Right cardiac atrium (tissue), 5 donors: ENCODE measurements around the gene ATP1A1. TPM values are rescaled to one million over a fixed set of nuclear protein-coding genes. Genes with fewer than 3 reads are reported as not detected.

Experiments used
- ATAC-seq, 2 donors: fragments of 200-7000 bp; cut with Tn5 transposase; one replicate each; pipeline versions ENCODE4 v1.8.0 to v1.9.1; 2020; ENCODE audit warnings: moderate library complexity in 2 of 2, mild to moderate bottlenecking in 1 of 2
- DNase-seq, 3 donors: peaks; one replicate each; pipeline ENCODE4 v3.0.0-alpha.2; 2020
- H3K27ac ChIP-seq: one replicate; pipeline ENCODE4 v1.5.1; 2013; ENCODE audit warnings: mild to moderate bottlenecking, low read length, control low read depth, moderate library complexity
- H3K27me3 ChIP-seq: one replicate; pipeline ENCODE4 v1.6.1; 2013; ENCODE audit not compliant: control insufficient read depth, insufficient read depth
- H3K4me1 ChIP-seq: one replicate; pipeline ENCODE4 v1.6.1; 2013; ENCODE audit warnings: low read length; ENCODE audit not compliant: control insufficient read depth, insufficient read depth
- H3K4me3 ChIP-seq: one replicate; pipeline ENCODE4 v1.5.1; 2013; ENCODE audit warnings: low read length, control low read depth
- H3K9me3 ChIP-seq: one replicate; pipeline ENCODE4 v1.6.1; 2013; ENCODE audit warnings: low read length; ENCODE audit not compliant: control insufficient read depth
- WGBS: extraction: QIAGEN DNeasy Blood & Tissue Kit; methylation state at CpG from one replicate; pipeline ENCODE4 v1.1.7; 2013; 5-methylcytosine and 5-hydroxymethylcytosine counted together
- intact Hi-C, 4 donors: fragments of 100-400 bp; cut with DNase I; formaldehyde crosslinking; loops; one replicate each; pipeline versions ENCODE4 v1.11.0 to v1.14.0; 2022 to 2023
- polyA plus RNA-seq: library from polyadenylated mRNA; stranded (reverse); fragments of 200-250 nt; gene quantifications from one replicate; pipeline ENCODE4 v1.2.3, GENCODE V29; 2013
- total RNA-seq, 4 donors: library from RNA; stranded (reverse); fragmentation: NEBNext Ultra II Directional; extraction: Animal tissue kit (Norgen Biotek cat#: 25700); gene quantifications; one replicate each; pipeline ENCODE4 v1.2.1, GENCODE V29; 2021
- donor health status: healthy with polysubstance abuse.
- donor health status: DM: no; HTN: yes; CAD: no.
- donor health status: DM: no; HTN: no; CAD: no.
- donor health status: DM: no; HTN: yes; CAD: no; lungs with severe emphysema.
- donor health status: DM: yes; HTN: yes; CAD: no.

Gene ATP1A1
- total and polyA plus RNA-seq, 5 donors, result 155 to 326 (median 226) TPM

GRCh38 chr1:116371752-116372151 lies 1.3 kb upstream of the ATP1A1 start:
- intact Hi-C loops, result loop anchor here in 2 of 4 donors (10.0 kb wide), 2 partner anchors 207 to 217 kb away; no protein-coding TSS in a partner anchor
- Histone ChIP-seq H3K27ac (no peak overlapping the region), H3K4me1 (peaks cover 4% of the 10 kb centered on the region), H3K27me3 (no peaks in the 10 kb centered on the region), H3K9me3 (no peaks in the 10 kb centered on the region), H3K4me3 (no peak overlapping the region)
- no peak for ATAC-seq
- no peak for DNase-seq
- WGBS, result 43% methylated on average over 1 of the region's 1 CpG

DNA sequence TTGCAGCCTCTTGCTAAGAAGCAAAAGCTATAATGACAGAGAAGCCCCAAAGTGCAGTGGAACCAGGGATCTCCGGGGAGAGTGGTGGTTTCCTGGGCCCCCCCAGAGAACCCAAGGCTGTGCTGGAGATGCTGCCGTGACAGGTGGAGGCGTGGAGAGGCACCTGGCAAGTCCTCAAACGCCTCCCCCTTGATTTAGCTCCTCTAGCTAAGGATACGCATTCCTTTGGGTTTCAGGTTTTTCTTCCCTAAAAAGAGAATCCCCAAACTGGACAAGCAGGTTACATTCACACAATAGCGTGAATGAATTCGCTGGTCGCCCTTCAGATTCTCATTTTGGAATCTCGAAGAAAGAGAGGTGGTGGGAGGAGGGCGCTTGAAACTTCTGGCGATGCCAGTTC lies 853 bp upstream of the ATP1A1 start:
- intact Hi-C loops, result loop anchor here in 2 of 4 donors (10.0 kb wide), 2 partner anchors 207 to 217 kb away; no protein-coding TSS in a partner anchor
- 34% methylated on average over 11 of the region's 11 CpGs for WGBS
- ATAC-seq, result no peak
- Histone ChIP-seq H3K27ac (peak overlapping the region; percentile 10), H3K4me1 (peaks cover 4% of the 10 kb centered on the region), H3K9me3 (no peaks in the 10 kb centered on the region), H3K27me3 (no peaks in the 10 kb centered on the region), H3K4me3 (no peak overlapping the region)
- DNase-seq, result peak in 1 of 3 donors; percentile 46

DNA sequence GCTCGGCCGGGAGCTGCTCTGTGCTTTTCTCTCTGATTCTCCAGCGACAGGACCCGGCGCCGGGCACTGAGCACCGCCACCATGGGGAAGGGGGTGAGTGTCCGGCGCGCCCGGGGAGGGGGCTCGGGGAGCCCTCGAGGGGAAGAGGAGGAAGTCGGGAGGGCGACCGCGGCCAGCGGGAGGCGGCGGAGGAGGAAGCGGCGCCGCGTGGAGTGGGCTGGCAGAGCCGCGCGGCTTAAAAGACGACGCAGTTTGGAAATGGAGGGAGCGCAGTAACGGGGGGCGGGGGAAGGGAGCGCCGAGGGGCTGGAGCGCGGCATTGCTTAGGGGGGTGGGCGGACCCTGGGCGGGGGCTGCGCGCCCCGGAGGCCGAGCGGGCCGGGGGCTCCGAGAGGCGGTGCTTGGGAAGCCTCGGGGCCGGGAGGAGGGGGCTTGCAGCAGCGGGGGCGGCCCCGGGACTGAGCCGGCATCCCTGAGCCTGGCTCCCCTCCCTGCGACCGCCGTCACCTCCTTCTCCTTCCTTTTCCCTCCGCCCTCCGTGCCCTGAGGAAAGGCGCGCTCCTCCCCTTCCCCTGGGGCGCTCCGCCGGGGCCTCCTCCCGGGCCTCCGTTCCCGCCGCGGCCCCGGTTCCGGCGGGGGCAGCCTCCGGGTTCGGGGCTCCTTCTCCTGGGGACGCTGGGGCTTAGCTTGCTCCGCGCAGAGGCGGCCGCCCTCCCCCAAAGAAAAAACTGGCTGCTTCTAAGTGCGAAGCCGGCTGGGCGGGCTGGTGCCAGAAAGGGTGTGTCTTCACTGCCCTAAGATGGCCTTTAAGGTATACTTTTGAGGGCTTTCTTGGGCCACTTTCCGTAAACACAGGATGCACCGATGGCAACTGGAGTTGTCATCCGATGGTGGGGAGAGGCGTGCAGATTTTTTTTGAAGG lies 648 bp downstream of the ATP1A1 start:
- peak; percentile 47 to 64 for ATAC-seq
- peaks cover 11% of the 10 kb centered on the region for H3K4me1 ChIP-seq

GRCh38 chr1:116374353-116375147 lies 1.5 kb downstream of the ATP1A1 start:
- DNase-seq (peak in 1 of 3 donors; percentile 54), ATAC-seq (no peak)
- Histone ChIP-seq H3K4me3 (peak overlapping the region; percentile 94), H3K9me3 (no peaks in the 10 kb centered on the region), H3K4me1 (peaks cover 14% of the 10 kb centered on the region), H3K27ac (peak overlapping the region; percentile 98), H3K27me3 (no peaks in the 10 kb centered on the region)
- 12% methylated on average over 26 of the region's 26 CpGs for WGBS
- intact Hi-C loops, result loop anchor here in 2 of 4 donors (5.0 to 10.0 kb wide), 3 partner anchors 43 to 220 kb away; no protein-coding TSS in a partner anchor

More for the DNA sequence above, 648 bp downstream of the ATP1A1 start:
- peak overlapping the region; percentile 98 for H3K27ac ChIP-seq
- WGBS, result under 1% methylated on average over 83 of the region's 84 CpGs
- H3K4me3 ChIP-seq, result peak overlapping the region; percentile 94
- no peaks in the 10 kb centered on the region for H3K27me3 ChIP-seq
- DNase-seq, result peak; percentile 79 to 92 (median 89)
- H3K9me3 ChIP-seq, result no peaks in the 10 kb centered on the region
- intact Hi-C loops, result loop anchor here in 2 of 4 donors (10.0 kb wide), 2 partner anchors 209 to 219 kb away; no protein-coding TSS in a partner anchor

DNA sequence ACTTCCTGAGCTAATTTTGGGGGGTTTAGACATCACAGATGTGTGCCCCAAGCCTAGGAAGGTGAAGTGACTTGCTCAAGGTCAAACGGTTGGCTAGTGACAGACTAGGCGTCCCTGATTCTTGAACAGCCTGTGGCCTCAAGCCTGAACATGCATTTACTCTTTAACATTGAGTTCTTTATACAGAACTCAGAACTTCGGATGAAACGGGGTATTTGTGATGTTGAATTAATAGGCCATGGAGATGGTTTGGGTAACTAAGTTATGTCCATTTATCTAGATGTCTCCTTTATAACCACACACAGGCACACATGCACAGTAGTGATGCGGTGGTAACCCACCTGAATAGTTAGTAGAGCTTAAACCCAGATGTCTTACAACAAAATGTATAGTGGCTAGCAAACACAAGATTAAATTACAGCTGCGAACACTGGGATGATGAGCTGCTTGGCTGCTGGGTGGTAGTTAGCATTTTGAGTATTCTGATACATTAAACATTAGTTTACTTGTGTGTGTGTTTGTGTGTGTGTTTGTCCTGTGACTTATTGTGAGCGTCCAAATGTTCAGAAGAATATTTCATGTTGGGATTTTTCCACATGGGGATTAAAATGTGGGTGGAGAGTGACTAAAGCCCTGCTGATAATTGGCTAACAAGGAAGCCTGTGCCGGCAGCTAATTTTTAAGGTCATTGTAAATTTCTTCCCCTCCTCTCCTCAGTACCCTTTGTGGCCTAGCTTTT lies 2.3 kb downstream of the ATP1A1 start:
- peak overlapping the region; percentile 98 for H3K27ac ChIP-seq
- intact Hi-C loops, result loop anchor here in 2 of 4 donors (5.0 to 10.0 kb wide), 3 partner anchors 42 to 221 kb away; no protein-coding TSS in a partner anchor
- 43% methylated on average over 8 of the region's 8 CpGs for WGBS
- no peaks in the 10 kb centered on the region for H3K9me3 ChIP-seq
- ATAC-seq (no peak), DNase-seq (no peak)
- peak overlapping the region; percentile 94 for H3K4me3 ChIP-seq
- H3K4me1 ChIP-seq, result peaks cover 21% of the 10 kb centered on the region
- H3K27me3 ChIP-seq, result no peaks in the 10 kb centered on the region

DNA sequence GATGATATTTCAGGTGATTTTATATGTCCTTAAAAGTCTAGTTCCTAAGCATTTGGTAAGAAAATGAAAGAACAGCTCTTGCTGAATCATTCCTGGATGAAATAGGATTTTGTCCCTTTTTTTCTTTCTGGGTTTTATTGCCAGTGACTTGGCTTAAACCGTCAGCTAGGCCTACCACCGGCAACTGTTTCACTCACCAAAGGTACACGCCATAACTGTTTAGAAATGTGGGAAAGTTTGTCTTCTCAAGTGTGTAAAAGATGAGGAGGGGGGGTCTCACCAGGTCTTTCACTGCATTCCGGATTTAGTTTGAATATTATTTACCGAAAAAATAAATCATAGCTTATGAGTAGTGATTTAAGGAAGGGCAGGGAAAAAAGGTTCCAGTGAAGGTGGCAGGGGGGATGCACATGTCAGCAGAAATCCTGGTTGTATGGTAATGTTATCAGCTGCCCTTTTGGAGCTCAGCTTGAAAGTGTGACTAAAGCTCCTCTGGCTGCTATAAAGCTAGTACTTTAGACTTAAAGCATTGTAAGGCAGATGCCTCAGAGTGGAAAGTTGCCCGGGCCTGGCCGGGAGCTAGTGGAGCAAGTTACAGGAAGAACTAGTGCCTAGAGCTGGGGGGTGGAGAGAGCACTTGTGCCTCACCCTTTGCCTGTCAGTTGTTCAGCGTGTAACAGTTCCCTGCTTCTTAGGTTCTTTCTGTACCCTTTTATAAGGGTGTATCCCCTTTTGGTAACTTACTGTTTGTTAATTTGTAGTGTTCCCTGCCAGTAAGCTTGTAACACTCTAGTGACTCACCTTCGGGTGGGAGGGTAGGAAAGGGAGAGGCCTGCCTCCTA lies 3.1 kb downstream of the ATP1A1 start:
- Histone ChIP-seq H3K27ac (peak overlapping the region; percentile 98), H3K4me3 (peak overlapping the region; percentile 94), H3K4me1 (peaks cover 24% of the 10 kb centered on the region), H3K27me3 (no peaks in the 10 kb centered on the region), H3K9me3 (no peaks in the 10 kb centered on the region)
- ATAC-seq (peak; percentile 42 to 63), DNase-seq (peak; percentile 85 to 92 (median 89))
- intact Hi-C loops, result loop anchor here in 2 of 4 donors (5.0 to 10.0 kb wide), 3 partner anchors 41 to 221 kb away; no protein-coding TSS in a partner anchor
- 26% methylated on average over 9 of the region's 9 CpGs for WGBS

GRCh38 chr1:116376729-116377086 lies 3.7 kb downstream of the ATP1A1 start:
- H3K4me3 ChIP-seq, result peak overlapping the region; percentile 94
- DNase-seq (no peak), ATAC-seq (no peak)
- WGBS, result 27% methylated on average over 1 of the region's 1 CpG
- H3K4me1 ChIP-seq, result peaks cover 25% of the 10 kb centered on the region
- H3K9me3 ChIP-seq, result no peaks in the 10 kb centered on the region
- intact Hi-C loops, result loop anchor here in 2 of 4 donors (5.0 to 10.0 kb wide), 3 partner anchors 41 to 222 kb away; no protein-coding TSS in a partner anchor
- peak overlapping the region; percentile 98 for H3K27ac ChIP-seq
- H3K27me3 ChIP-seq, result no peaks in the 10 kb centered on the region

DNA sequence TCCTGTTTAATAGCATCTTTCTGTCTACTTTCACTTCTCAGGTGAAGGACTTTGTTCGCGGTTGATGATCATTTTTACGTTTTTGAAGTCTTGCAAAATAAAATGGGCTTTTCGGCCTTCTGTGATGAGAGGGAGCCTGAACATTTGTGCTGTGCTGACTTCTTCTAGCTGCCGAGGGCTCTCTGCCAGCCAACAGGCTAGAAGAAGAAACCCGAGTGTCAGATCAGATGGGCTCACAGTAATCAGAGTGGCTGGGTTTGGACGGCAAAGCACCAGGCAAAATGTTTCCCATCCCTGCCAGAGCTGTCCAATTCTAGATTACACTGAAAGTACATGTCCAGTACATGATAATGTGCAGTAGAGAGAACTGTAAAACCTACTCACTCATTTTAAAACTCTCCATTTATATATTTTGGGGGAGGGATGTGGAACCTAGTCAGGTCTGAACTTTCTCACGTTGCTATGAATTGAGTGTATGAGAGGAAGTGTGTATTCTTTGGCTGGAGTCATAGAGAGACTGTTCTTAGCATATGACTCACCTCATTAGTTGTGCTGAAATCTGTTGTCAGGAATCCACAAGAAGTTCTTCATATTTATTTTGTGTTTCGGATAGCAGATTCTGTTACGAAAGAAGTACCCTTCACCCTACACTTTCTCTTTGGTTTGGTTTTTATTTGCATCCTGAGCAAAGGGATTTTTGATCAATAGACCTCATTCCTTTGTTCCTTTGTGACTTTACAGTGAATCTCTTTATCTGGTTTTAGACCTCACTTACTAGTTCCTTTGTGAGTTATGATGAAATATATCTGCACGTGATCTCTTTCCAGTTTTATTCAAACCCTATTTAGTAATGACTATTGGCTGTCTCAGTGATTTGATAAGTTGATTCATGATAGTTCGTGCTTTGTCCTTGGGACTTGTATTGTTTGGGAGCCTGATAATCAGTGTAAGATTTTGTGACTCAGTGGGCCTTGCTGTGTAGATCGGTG lies 4.8 kb downstream of the ATP1A1 start:
- Histone ChIP-seq H3K9me3 (no peaks in the 10 kb centered on the region), H3K4me3 (no peak overlapping the region), H3K27ac (peak overlapping the region; percentile 98), H3K27me3 (no peaks in the 10 kb centered on the region), H3K4me1 (peaks cover 28% of the 10 kb centered on the region)
- DNase-seq, result peak; percentile 82 to 94 (median 86)
- peak; percentile 47 to 49 for ATAC-seq
- 23% methylated on average over 13 of the region's 13 CpGs for WGBS
- intact Hi-C loops, result loop anchor here in 2 of 4 donors (5.0 to 10.0 kb wide), 3 partner anchors 39 to 223 kb away; no protein-coding TSS in a partner anchor
